ENCODE data around the gene DNAJB4. TPM values are rescaled to one million over a fixed set of nuclear protein-coding genes. Genes with fewer than 3 reads are reported as not detected.

Gene DNAJB4
- total and polyA plus RNA-seq, 2 of the 8 experiments (the other 6 are each of a cell fraction or from before 2014, with no cell fraction given) = 6.6 to 21.8 TPM

GRCh38 chr1:78007677-78008341 is 3.1 kb downstream of the DNAJB4 start (continued):
- TF ChIP-seq TBP (IDR thresholded peaks at IDR 0.05; ENCODE audit: low read depth, low read length) = no peak
- no peak for TF ChIP-seq TAF7 (optimal IDR thresholded peaks at IDR 0.05; ENCODE audit: borderline replicate concordance, low read depth, low read length)
